Fibroblast of skin of back (primary cell): Measurements from ENCODE around the gene FAM83G.
"Not testable (repeated sequence)": the region's sequence is repeated elsewhere in the genome, so short reads cannot be mapped to it uniquely, and the experiment has no call there.

Experiments used
- DNase-seq: peaks from one replicate; pipeline ENCODE4 v3.0.0-alpha.2; 2013

The FAM83G gene

DNA sequence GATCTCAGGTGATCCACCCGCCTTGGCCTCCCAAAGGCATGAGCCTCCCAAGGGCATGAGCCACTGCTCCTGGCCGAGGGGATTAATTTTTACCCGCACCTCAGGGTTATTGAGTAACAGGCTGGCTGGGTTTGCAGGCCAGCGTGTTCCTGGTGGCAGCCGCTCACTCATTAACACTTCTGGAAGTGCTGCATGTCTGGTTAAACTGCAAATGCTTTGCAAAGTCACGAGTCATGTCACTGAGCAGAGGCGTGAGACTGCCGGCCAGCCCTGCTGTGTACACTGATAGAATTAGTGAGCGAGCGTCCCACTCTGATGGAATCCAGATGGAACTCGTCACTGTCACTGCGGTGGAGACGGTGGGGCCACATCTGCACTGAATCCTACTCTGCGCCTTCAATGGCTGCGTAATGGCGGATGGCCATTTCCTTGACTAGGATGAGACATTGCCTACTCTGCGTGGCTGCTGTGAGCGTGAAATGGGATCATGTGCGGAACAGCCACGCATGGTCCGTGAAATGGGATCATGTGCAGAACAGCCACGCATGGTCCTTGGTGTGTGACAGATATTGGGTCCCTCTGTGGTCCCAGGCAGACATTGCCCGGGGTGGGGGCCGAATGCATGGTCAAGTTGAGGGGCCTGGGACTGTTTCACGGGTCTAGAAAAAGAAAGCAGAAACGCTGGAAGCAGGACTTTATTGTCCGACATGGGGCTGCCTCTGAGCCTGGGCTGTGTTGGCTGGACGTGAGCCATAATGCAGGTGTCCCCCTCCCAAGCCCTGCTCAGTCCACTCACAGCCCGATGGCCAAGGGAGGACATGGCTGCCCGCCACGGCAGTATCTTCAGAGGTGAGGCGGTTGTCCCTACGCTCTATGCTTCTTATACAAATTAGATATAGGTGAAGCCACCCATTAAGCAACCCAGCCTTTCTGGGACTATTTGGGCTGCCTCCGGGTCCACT is 53.3 kb downstream of the FAM83G start:
- no peak for DNase-seq

- no peak for DNase-seq
Observed at GRCh38 chr17:18950346-18950745, 54.2 kb downstream of the FAM83G start.

GRCh38 chr17:18949566-18949965 is 55.0 kb downstream of the FAM83G start:
- DNase-seq, result no peak

DNA sequence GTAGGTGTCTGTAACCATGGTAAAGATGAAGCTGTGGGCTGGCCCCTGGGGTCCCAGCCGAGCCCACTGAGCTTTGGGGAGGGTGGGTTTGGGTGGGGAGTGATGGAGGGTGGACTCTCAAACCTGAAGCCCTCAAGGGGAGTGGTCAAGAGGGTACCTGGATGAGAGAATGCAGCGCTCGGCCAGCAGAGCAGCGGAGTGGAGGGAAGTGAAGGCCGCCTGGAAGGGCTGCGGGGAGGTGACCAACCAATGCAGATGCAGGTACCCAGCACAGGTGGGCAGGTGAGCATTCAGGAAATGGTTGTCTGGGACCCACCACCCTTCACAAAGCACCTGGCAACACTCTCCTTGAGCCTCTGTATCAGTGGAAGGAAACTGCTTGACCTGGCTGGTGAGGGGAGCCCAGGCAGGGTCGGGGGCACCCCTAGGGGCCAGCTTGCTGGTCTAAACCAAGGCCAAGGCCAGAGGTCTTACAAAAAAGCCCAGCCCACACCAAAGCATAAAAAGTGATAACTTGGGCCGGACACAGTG is 56.0 kb downstream of the FAM83G start:
- no peak for DNase-seq

GRCh38 chr17:18947866-18948265 is 56.7 kb downstream of the FAM83G start:
- no peak for DNase-seq

GRCh38 chr17:18946536-18946935 is 58.0 kb downstream of the FAM83G start:
- DNase-seq, result no peak

DNA sequence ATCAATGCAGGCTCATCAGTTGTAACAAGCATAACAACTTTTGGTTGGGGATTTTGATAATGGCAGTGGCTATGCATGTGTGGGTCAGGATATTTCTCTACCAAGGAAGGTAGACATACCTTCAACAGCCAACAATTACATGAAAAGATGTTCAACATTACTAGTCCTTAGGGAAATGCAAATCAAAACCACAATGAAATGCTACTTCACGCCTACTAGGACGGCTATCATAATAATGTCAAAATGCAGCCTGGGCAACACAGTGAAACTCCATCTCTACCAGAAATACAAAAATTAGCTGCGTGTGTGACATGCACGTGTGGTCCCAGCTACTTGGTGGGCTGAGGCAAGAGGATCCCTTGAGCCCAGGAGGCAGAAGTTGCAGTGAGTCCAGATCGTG is 59.9 kb downstream of the FAM83G start:
- no peak for DNase-seq

- no peak for DNase-seq
Observed at GRCh38 chr17:18938692-18939023, 65.9 kb downstream of the FAM83G start.

DNA sequence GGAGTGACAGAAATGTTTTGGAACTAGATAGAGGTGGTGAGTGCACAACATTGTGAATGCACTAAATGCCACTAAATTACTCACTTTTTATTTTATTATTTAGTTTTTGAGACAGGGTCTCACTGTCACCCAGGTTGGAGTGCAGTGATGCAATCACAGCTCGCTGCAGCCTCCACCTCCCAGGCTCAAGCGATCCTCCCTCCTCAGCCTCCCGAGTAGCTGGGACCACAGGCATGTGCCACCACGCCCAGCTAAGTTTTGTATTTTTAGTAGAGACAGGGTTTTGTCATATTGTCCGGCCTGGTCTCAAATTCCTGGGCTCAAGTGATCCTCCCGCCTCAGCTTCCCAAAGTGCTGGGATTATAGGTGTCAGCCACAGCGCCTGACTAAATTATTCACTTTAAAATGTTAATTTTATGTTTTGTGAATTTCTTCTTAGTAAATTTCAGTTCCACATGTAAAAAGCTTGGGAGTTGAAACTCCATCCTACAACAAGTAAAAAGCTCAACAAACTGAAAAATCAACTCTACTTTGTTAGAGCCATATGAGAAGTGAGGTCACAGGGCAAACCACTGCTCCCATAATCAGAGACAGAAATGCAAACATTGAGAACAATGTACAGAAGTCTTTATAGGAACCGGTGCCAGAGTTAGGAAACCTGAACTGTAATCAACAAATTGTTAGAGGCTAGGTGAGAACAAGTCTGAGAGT is 66.4 kb downstream of the FAM83G start:
- DNase-seq, result no peak

DNA sequence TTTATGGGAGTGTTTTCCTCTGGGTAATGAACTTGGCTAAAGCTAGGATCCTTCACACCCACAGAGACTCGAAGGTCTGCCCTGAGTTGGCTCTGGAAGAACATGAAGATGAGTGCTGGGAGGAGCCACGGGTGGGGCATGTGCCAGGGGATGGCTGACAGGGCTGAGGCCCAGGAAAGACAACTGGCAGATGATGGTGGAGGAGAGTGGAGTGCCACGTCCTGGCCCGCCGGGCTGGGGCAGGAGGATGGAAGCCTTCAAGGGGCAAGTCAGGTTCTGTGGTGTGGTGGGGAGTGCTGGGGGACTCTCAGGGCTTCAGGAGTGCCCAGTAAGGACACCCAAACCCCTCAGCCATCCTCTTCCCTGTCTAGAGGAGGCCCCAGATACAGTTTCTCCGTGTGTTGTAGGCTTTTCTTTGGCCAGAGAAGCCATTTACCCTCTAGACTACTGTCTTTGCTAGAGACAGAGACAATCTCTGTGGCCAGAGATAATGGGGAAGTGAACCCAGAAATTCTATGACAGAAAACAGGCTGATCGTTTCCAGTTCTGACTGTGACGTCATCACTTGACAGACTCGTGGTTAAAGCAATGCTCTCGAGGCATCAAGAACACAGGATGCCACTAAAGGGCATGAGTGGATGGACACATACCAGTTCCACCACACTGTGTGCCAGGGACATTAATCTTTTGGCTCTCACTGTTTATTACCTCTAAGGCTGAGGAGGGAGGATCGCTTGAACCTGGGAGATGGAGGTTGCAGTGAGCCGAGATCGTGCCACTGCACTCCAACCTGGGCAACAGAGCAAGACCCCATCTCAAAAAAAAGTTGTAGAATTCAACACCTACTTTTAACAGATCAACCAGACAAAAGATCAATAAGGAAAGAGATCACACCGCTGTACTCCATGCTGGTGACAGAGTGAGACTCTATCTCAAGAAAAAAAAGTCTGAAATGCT is 71.2 kb downstream of the FAM83G start:
- no peak for DNase-seq

GRCh38 chr17:18932360-18933055 is 72.1 kb downstream of the FAM83G start:
- DNase-seq, result no peak

- DNase-seq, result no peak
Observed at GRCh38 chr17:18928628-18929125, 75.9 kb downstream of the FAM83G start.

DNA sequence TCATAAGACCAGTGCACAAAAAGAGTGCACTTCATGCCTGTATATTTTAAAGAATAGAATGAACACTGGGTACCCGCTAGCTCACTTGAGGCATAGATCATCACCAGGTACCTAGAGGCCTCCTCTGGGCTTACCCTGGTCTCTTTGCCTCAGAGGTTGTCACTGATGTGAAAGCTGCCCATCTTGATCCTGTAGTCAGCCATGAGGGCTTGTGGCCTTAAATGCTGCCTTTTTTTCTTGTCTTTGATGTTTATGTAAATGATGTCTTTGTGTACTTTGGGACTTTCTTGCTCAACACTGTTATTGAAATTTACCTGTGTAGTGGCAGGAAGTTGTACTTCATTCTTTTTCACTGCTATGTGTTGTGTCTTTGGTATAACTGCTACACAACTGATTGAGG is 79.4 kb downstream of the FAM83G start:
- no peak for DNase-seq

- DNase-seq, result not testable (repeated sequence)
Observed at GRCh38 chr17:18922596-18922995, 82.0 kb downstream of the FAM83G start.

- DNase-seq, result peak; percentile 26
Observed at GRCh38 chr17:18921912-18922451, 82.6 kb downstream of the FAM83G start.

GRCh38 chr17:18921485-18921884 is 83.1 kb downstream of the FAM83G start:
- DNase-seq, result no peak

GRCh38 chr17:18920911-18921441 is 83.6 kb downstream of the FAM83G start:
- DNase-seq, result peak; percentile 25

DNA sequence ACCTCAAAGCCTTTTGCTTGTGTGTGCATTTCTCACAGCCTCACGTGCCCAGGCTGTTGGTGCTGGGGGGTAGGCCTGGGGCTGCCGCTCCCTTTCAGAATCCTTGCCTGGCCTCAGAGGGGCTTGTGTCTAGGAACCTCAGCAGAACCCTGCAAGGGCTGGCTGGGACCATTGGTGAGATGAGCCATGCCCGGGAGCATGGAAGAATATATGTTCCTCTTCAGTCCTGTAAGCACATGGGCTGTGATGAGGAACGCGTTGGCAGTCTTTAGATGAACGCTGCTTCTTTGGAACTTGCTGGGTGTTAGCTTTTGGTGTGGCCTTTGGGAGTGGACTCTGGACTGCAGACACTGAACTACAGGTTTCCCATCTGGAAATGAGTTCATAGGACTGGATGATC is 84.6 kb downstream of the FAM83G start:
- DNase-seq, result no peak
